ENCODE results near the gene APOA1. TPM values are rescaled to one million over a fixed set of nuclear protein-coding genes. Genes with fewer than 3 reads are reported as not detected.

The APOA1 gene
- total RNA-seq, 2 donors from 2014 or later: 0.84 TPM; not detected in 1

DNA sequence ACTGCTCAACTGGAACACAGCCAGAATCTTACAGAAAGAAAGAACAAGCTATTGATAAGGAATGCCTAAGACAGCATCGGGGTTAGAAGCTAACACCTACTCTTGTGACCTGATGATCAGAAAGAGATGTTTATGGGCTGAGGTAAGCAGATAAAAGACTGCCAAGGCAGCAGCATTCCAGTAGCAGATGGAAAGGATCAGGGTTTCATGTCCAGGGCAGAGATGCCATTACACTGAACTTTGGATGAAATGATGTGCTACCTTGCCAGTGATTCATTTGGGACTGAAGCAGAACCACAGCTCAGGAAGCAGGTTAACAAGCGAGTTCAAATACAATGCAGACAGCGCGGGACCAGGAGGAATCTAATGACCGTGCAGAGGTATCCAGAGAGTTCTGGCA lies 27.1 kb upstream of the APOA1 start:
- DNase-seq (ENCODE audit: low spot score in 2 of 2) (no peak), ATAC-seq (no peak)
- Mint-ChIP-seq H3K9me3 (no peaks in the 10 kb centered on the region), H3K27ac (no peak overlapping the region), H3K36me3 (peaks cover 20 to 26% of the 10 kb centered on the region in 2 donors)

DNA sequence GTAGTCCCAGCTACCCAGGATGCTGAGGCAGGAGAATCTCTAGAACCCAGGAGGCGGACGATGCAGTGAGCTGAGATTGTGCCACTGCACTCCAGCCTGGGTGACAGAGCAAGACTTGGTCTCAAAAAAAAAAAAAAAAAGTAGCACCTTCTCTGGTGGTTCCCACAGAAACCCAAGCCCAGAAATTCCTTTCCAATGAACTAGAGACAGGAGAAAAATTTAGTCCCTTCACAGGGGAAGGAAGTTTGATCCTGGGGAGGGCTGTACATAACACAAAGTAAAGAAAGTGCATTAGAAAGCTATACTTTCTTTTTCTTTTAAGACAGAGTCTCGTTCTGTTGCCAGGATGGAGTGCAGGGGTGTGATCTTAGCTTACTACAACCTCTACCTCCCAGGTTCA lies 25.5 kb upstream of the APOA1 start:
- ATAC-seq (no peak), DNase-seq (ENCODE audit: low spot score in 2 of 2) (no peak)
- Mint-ChIP-seq H3K36me3 (peaks cover 24 to 28% of the 10 kb centered on the region in 2 donors), H3K27ac (no peak overlapping the region), H3K9me3 (no peaks in the 10 kb centered on the region)

DNA sequence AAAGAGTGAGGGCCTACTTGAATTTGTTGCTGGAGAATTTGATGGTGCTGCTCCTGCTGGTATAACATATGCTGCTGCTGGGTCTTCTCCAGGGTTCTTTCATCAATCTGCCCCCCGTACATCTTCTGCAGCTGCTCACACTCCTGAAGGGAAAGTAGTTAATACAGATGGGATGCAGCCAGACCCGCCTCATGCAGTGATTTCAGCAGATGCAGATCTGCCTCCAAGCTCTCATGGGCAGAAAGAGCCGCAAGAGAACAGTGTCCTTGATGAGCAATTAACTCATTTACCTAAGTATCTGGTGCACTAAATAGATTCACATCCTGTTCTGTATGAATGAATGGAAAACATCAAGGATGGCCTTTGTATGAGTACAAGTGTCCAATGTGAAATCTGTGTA lies 24.8 kb upstream of the APOA1 start:
- ATAC-seq: no peak
- Mint-ChIP-seq H3K27ac (no peak overlapping the region), H3K36me3 (peaks cover 21 to 22% of the 10 kb centered on the region in 2 donors), H3K9me3 (no peaks in the 10 kb centered on the region)
- DNase-seq (ENCODE audit: low spot score in 2 of 2): no peak

DNA sequence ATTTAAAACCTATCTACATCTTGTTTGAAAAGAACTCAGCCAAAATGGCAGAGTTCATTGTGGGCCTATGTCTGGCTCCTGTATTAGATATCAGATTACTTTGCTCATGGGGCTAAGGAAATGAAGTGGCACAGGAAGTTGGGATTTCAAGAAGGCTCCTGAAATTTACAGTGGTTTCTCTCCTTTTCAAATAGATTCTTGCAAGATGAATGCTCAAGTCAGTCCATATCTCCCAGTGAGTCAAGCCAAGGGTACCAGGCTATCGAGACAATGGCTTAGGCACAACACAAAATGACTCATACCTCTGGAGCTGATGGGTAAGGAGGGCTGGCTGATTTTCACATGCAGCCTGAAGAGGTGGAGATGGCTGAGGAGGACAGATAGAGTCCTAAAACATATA lies 24.1 kb upstream of the APOA1 start:
- DNase-seq (ENCODE audit: low spot score in 2 of 2) (no peak), ATAC-seq (peak in 1 of 2 donors; percentile 43)
- peaks cover 18 to 24% of the 10 kb centered on the region in 2 donors for H3K36me3 Mint-ChIP-seq
- H3K27ac Mint-ChIP-seq: peak overlapping the region in 1 of 2 donors; percentile 29
- no peaks in the 10 kb centered on the region for H3K9me3 Mint-ChIP-seq

DNA sequence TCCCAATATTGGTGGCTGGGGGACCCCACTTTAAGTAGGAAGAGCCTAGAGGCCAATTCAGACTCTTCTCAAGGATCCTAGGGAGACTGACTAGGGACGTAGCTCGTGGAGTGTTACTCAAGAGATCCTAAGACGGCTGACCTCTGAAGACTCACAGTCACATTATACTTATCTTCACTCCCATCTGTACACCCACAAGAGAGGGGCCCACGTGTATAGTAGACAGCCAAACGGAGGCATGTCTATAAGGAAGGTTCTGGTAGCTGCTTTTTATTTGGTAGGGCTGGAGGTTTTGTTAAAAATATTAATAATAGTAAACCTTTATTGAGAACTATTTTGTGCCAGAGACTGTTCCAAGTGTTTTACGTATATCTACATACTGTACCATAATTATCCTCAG lies 22.9 kb upstream of the APOA1 start:
- DNase-seq (ENCODE audit: low spot score in 2 of 2): no peak
- H3K36me3 Mint-ChIP-seq: peaks cover 11 to 28% of the 10 kb centered on the region in 2 donors
- ATAC-seq: no peak
- H3K27ac Mint-ChIP-seq: no peak overlapping the region
- H3K9me3 Mint-ChIP-seq: no peaks in the 10 kb centered on the region

DNA sequence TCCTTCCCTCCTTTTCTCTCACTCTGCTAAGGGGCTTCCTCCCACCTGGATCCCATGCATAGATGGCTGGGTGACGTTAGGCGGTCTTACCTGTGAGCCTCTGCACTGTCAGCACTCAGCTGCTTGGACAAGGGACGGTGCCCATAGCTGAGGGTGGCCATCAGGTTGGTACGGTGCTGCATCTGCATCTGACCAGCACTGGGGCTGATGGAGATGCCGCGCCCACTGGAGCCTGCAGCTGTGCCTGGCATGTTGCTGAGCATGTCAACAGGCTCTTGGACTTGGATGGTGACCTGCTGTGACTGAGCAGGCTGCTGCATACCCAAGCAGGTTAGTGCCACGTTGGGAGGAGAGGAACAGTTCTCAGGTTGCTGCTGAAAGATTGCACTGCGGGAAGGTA lies 21.8 kb upstream of the APOA1 start:
- DNase-seq (ENCODE audit: low spot score in 2 of 2) (no peak), ATAC-seq (no peak)
- Mint-ChIP-seq H3K27ac (peak overlapping the region in 1 of 2 donors; percentile 9), H3K36me3 (peaks cover 6 to 35% of the 10 kb centered on the region in 2 donors), H3K9me3 (no peaks in the 10 kb centered on the region)

DNA sequence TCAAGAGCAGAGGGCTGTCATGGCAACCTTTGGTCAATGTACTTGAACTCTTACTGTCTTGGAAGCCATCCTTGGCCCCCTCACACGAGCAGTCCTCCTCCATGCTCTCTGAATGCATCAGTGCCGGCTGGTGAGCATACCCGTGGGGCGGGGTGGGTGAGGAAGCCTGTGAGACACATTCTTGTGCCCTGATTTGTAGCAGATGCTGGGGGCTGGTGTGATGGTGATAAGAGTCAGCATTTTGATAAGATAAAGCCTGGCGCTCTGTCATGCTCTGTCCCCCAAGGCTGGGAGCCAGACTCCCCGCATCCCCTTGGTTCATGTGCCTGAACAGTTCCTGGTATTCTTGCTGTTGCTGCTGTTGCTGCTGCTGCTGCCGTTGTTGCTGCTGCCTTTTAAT lies 20.5 kb upstream of the APOA1 start:
- no peak for DNase-seq (ENCODE audit: low spot score in 2 of 2)
- Mint-ChIP-seq H3K27ac (no peak overlapping the region), H3K9me3 (no peaks in the 10 kb centered on the region), H3K36me3 (peaks cover 5 to 40% of the 10 kb centered on the region in 2 donors)
- no peak for ATAC-seq

DNA sequence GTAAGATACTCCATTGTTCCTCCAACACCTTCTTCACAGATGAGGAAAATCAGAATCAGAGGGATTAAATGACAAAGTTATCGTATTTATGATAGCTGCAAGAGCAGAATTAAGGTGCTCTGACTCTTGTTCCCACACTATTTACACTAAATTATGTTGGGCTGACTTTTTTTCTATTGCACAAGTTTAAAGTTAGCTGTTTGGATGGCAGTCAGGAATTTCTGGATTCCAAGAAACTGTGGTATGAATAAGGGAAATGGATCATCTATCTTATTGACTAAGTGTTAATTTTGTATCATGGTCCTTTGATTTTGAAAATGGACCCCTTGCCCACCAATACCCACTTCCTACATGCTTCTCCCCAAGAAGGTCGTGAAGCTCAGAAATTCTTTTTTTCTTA lies 19.9 kb upstream of the APOA1 start:
- H3K36me3 Mint-ChIP-seq: peaks cover 5 to 40% of the 10 kb centered on the region in 2 donors
- DNase-seq (ENCODE audit: low spot score in 2 of 2): no peak
- no peak for ATAC-seq

DNA sequence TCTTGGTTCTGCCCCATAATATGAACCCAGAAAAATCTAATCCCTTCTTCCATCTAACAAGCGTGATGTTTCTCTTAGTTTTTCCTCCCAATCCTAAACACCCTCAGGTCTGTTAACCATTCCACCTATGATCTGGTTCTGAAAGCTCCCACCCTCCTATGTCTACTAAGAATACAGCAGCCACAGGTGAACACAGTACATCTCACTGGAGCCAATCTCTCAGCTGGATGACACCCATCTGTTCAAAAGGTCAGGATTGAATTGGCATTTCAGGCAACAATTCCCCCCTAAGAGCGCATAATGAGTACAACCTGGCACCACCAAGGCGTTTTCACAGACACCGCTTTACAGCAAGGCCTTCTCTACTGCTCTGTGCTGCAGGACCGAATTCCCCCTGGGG lies 19.0 kb upstream of the APOA1 start:
- no peak overlapping the region for H3K27ac Mint-ChIP-seq
- DNase-seq (ENCODE audit: low spot score in 2 of 2) (no peak), ATAC-seq (no peak)
- peaks cover 5 to 34% of the 10 kb centered on the region in 2 donors for H3K36me3 Mint-ChIP-seq
- no peaks in the 10 kb centered on the region for H3K9me3 Mint-ChIP-seq

More for the DNA sequence above, 19.9 kb upstream of the APOA1 start:
- H3K9me3 Mint-ChIP-seq: no peaks in the 10 kb centered on the region
- H3K27ac Mint-ChIP-seq: no peak overlapping the region

DNA sequence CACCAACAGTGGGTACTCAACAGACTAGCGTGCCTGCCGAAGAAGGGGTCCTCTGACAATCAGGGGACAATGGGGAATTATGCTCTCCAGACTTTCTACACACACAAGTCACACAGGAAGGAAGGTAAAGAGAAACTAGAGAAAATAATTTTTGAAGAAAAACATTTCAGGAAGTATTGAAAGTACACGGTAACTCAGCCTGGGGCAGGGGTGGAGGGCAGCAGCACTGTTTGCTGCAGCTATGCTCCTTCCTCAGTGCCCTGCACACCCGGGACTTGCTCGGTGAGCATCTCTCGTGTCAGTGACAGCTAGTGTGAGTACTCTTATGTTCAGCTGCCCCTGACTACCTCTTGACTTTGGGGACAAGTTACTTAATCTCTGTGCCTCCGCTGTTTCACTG lies 18.0 kb upstream of the APOA1 start:
- no peaks in the 10 kb centered on the region for H3K9me3 Mint-ChIP-seq
- H3K27ac Mint-ChIP-seq: no peak overlapping the region
- no peak for DNase-seq (ENCODE audit: low spot score in 2 of 2)
- H3K36me3 Mint-ChIP-seq: peaks cover 6 to 27% of the 10 kb centered on the region in 2 donors
- ATAC-seq: no peak

DNA sequence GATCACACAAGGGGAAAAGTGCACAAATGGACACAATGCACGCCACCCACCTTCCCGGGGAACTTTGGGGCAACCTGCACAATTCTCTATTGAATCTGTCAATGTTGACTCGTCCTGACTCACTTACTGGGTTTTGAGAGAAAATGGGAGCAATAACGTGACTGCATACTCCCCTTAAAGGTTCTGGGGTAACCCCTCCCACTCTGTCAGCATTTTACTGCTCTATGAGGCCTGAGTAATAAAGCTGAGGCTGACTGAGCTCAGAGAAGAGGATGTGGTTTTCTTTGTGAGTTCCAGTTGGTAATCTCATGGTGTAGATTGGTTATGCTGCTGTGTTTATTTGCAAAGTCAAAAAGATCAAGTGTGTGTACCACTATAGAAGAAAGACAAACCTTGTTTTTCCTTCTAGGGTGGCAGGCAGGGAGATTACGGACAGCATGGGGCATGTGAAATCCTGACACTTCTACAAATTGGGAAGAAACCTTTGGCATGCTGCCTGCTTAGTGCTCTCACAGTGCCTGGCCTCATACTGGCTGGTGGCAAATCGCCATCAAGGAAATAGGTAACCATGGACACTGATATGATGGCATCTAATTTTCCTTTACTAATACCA lies 16.1 kb upstream of the APOA1 start:
- no peaks in the 10 kb centered on the region for H3K9me3 Mint-ChIP-seq
- peaks cover 10 to 21% of the 10 kb centered on the region in 2 donors for H3K36me3 Mint-ChIP-seq
- peak overlapping the region; percentile 81 to 95 for H3K27ac Mint-ChIP-seq
- DNase-seq (ENCODE audit: low spot score in 2 of 2): peak; percentile 65 to 70
- ATAC-seq: peak; percentile 94 to 98

DNA sequence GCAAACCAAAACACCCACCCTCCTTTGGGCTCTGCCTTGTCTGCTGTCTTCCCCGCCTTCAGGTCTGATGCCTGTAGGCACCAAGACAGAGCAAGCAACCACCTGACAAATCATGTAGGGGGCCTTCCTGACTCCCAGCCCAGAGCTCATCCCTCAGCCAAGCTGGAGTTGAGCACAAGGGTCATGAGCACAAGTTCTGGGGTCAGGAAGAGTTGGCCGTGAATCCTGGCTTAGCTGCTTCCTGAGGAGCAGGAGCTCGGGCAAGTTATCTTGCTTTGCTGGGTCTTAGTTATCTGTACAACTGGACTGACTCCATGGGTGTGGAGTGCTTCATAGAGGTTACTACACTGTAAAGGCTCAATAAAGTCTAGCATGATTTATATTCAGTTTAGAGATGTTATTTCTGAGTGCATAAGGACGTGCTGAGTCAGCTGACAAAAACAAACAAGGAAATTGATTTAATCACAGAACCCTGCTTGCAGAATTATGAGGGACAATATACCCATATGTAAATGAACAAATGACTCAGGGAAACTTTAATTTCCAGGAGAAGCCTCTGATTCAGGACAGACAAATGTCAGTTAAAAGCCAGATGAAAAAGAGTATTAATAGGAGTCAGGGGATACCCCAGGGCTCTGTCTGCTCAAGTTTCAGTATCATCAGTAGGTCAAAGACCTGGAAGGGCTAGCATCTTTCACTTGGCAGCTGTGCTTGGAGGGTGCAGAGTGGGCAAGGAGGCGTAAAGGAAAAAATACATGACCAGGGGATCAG lies 15.0 kb upstream of the APOA1 start:
- peak in 1 of 2 donors; percentile 57 for ATAC-seq
- DNase-seq (ENCODE audit: low spot score in 2 of 2): no peak

DNA sequence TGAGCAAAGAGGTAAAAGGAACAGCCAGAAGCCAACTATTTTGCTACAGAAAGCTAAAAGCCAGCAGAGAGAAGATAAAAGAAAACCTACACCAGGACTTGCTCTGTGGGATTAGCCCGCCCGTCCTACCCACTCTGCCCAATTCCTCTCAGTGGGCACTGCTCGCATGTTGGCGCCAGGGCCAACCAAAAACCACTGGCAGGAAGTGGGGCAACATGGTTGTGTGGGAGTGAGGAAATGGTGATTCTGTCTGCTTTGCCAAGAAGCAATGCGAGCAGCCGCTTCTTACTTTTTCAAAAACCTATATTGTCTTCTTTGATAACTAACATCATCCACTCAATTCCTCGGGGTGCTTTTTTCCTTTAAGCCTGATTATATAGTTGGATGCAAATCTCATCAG lies 14.2 kb upstream of the APOA1 start:
- ATAC-seq: no peak
- Mint-ChIP-seq H3K36me3 (peaks cover 10 to 15% of the 10 kb centered on the region in 2 donors), H3K27ac (peak overlapping the region in 1 of 2 donors; percentile 81), H3K9me3 (no peaks in the 10 kb centered on the region)
- no peak for DNase-seq (ENCODE audit: low spot score in 2 of 2)

More for the DNA sequence above, 15.0 kb upstream of the APOA1 start:
- H3K36me3 Mint-ChIP-seq: peaks cover 10 to 21% of the 10 kb centered on the region in 2 donors
- H3K27ac Mint-ChIP-seq: peak overlapping the region; percentile 81 to 95
- no peaks in the 10 kb centered on the region for H3K9me3 Mint-ChIP-seq

DNA sequence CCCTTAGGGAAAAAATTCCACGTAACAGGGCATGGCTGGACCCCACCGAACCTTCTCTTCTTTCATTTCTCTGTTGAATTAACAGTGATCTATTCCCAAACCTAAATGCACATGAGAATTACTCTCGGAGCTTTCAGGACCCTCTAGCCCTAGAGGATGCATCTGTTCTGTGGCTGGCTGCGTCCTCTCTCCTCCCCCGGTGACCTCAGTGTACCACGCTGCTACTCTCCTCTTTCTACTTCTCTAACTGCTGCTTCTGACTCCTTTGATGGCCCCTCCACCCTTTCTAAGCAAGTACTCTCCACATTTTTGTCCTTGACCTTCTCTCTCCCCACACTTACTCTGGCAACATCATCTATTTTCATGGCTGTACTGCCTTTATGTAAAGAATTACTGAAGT lies 12.1 kb upstream of the APOA1 start:
- Mint-ChIP-seq H3K36me3 (peaks cover 8 to 17% of the 10 kb centered on the region in 2 donors), H3K27ac (peak overlapping the region in 1 of 2 donors; percentile 13), H3K9me3 (no peaks in the 10 kb centered on the region)
- ATAC-seq: no peak
- no peak for DNase-seq (ENCODE audit: low spot score in 2 of 2)

DNA sequence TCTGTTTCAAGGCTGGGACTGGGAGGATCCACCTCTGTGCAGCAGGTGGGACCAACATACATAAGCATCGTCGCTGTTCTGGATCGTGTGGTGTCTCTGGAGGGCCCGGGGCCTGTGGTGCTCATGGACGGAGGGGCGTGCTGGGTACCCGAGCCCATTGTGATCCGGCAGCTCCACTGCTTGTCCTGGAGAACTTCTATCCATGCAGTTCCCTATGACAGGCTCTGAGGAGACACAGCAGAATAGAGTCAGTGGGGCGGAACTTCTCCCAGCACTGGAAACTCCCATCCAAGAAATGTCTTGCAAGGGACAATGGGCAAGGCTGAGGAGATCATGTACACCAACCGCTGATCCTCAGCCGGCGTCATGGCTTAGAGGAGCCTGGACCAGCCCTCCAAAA lies 11.6 kb upstream of the APOA1 start:
- no peak for ATAC-seq
- Mint-ChIP-seq H3K27ac (no peak overlapping the region), H3K9me3 (no peaks in the 10 kb centered on the region), H3K36me3 (peaks cover 3 to 17% of the 10 kb centered on the region in 2 donors)
- no peak for DNase-seq (ENCODE audit: low spot score in 2 of 2)

DNA sequence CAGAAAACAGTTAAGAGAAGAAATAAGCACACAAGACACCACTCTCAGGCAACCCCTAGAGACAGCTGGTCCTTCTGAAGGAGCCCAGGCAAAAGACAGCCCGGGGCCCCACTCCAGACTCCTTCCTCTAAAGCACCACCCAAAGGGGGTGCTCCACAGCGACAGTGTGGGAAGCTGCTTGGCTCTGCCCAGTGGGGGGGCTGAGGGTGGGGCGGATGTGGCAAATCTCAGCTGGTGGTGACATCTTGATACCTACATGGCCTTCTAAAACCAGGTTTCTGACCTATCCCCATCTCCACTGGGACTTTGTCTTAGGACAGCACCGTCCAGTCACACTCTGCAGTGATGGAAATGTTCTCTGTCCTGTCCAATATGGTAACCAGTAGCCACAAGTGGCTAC lies 10.2 kb upstream of the APOA1 start:
- Mint-ChIP-seq H3K36me3 (peaks cover 0 to 22% of the 10 kb centered on the region in 2 donors), H3K27ac (no peak overlapping the region), H3K9me3 (no peaks in the 10 kb centered on the region)
- ATAC-seq (no peak), DNase-seq (ENCODE audit: low spot score in 2 of 2) (no peak)

DNA sequence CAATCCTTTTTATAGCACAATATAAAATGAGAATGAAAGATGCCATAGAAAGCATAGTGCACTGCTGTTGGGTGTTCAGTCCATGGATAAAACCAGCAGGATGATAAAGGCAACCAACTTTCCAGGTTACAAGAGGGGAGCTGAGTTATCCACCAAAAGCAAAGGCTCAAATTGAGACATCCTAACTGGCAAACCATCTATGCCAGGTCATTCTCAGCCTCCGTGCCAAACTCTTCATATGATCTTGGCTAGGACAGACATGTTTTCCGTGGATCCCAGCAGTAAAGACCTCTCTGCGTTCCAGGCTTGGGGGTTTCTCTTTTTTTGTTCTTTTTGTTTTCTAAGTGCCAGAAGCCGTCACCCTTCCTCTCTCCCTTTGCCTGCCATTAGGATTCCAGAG lies 7.3 kb upstream of the APOA1 start:
- Mint-ChIP-seq H3K27ac (peak overlapping the region in 1 of 2 donors; percentile 87), H3K36me3 (peaks cover 0 to 15% of the 10 kb centered on the region in 2 donors), H3K9me3 (no peaks in the 10 kb centered on the region)
- ATAC-seq: no peak
- no peak for DNase-seq (ENCODE audit: low spot score in 2 of 2)

DNA sequence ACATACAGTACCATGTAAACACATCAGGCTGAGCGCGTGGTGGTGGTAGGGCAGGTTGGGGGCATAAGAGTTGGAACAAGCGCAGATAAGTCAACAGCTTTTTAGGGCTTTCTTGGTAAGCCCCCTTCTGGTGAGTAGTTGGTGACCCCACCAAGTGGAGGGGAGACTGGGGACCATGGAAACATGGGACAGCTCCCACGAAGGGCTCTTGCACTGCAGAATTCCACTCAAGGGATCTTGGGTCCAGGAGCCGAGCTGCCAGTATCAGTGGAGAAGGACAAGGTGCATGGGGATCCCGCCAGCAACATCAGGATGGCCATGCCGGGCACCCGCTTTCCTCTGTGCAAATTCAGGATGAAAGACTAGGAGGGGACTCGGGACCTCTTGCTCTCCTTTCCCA lies 6.2 kb upstream of the APOA1 start:
- no peak for DNase-seq (ENCODE audit: low spot score in 2 of 2)
- Mint-ChIP-seq H3K27ac (no peak overlapping the region), H3K9me3 (no peaks in the 10 kb centered on the region), H3K36me3 (peaks cover 0 to 12% of the 10 kb centered on the region in 2 donors)
- ATAC-seq: no peak

Data from activated naive CD4-positive, alpha-beta T cell treated with anti-CD3 and anti-CD28 coated beads, Interleukin-2, amount 50 U/mL, for 72 hours (primary cell).